ENCODE results near the gene SYK.
"Not testable (repeated sequence)": the region's sequence is repeated elsewhere in the genome, so short reads cannot be mapped to it uniquely, and the experiment has no call there.

SYK gene

DNA sequence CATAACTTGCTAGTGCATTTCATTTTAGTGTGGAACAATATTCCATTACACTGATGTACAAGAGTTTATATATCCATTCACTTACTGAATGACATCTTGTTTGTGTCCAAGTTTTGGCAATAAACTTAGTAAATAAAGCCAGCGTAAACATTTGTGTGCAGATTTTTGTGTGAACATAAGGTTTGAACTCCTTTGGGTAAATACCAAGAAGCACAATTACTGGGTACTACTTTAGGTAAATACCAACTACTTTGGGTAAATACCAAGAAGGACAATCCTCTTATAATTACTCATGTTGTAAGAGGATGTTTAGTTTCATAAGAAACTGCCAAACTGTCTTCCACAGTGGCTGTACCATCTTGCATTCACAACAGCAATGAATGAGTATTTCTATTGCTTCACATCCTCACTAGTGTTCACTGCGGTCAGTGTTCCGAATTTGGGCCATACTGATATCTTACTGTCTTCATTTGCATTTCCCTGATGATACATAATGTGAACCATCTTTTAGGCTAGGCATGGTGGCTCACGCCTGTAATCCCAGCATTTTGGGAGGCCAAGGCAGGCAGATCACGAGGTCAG, 2.3 kb upstream of the SYK start:
- FAIRE-seq, result no peak

DNA sequence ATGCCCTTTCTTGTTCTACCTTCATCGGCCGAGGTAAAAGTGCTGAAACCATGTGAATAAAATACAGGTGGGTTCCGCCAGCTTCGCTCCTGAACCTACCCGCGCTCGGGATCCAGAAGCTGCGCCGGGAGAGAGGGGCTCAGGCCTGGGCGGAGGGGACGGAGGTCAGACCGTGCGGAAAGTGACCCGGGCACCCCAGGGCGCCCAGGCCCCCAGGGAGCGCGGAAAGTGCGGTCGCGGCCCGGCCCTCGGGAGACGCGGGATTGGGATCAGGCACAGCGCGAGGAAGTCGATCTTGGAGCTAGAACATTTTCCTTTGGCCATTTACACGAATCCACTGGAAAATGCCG, 329 bp downstream of the SYK start:
- FAIRE-seq, result no peak

DNA sequence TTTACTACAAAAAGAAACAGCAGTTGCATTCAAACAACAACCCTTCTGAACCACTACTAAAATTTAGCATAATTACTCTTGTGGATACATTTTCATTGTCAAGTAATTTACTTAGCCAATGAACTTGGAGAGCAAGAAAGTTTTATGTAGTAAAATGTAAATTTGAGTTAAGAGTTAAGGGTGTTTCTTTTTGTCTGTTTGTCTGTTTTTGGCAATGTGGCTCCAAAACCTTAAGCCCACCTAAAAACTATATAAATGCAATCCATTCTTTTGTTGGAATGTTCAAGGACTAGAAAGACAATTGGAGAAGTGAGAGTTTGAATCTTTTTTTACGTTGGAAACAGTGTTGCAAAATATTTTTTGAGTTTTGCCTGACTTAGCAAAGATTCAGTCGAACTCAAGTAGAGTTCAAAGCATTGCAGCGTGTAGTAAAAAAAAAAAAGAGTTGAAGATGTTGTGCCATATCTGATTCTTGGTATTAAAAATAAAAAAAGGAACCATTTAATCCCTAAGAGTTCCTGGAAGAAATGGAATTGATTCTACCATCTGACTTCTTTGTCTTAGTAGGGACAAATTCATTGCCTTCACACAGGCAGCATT, 867 bp downstream of the SYK start:
- FAIRE-seq, result peak; percentile 41

DNA sequence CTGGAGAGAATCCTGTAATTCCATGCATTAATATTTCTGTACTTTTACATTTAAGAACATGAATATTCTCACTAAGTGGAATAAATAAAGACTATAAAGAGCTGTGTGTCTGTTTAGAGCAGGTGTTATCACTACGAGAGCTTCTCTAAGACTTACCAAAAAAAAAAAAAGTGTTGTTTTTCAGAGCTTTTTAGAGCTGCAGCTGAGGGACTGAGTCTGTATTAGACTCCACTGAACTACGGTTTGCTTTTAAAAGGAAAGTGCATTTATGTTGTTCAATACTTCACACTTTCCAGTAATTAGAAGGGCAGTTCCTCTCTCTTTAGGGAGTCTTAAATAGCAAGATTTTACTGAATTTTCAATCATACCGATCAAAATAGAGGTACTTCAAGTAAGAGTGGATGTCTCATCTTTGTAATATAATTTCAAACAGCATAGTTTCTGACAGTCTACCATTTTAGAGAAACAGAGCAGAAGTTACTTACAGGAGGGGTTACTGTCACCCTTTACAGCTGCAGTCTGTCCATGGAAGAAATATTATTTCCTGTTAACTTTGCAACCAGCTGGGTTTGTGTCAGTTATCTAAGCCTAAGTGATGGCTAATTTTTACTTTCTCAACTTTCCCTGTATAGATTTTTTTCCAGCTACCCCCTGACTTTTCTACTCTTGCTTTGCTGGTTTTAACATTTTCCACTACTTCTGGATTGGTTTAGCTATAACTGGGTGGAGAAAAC, 2.4 kb downstream of the SYK start:
- no peak for FAIRE-seq

DNA sequence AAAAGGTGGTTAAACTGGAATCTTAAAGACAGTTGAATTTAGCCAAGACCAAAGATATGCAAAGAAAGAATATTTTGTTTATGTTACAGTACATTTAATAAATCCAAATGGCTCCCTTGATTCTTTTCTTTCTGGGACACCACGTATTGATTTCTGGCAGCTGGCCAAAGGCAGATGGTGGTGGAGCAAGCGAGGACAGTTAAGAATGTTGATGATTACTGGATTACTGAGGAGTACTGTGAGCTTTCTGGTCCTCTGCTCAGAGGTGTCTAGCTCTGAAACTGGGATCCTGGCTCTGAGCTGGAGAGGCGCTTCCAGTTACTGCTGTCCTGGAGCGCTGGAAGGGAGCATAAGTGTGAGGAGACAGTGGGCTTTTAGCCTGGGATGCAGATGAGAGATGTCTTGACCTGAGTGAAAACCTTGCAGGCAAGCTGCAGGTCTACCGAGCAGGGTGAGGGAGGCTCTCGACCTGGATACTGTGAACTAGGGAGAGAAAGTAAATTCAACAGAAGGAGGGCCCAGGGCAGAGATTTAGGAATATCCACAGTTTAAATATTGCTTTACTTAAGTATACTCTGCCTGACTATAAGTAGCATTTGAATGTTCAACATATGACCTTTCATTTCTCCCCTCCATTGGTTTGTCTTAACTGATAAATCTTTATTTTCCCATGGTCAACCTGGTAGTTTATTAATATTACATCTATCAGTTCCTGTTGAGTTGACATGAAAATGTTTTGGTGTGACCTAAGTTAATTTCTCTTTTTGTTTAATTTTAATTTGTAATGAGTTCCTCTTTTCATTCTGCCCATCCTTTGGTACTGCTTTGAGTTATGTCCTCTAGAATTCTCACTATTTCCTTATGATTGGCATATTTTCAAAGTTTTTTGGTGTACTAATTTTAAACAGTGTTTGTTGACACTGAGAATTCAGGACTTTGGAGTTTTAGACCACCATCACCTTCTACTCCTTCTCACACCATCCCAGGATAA, 3.7 kb downstream of the SYK start:
- FAIRE-seq, result peak; percentile 5

DNA sequence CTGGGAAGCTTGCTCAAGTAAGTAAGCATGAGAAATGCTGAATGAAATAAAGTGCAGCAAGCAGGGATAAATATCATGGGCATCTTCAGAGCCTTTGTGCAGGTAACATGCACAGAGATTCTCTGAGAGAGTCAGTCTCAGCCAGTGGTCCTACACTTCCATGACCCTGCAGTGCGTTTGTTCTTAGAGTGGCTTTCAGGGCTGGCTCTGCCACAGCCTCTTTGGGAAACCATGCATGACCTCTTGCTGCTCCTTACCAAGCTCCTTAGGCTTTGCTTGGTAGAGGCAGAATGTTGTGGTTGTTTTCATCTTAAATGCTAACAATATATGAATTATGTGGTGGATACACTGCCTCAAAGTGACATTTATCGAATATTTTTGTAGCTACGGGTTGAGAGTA, 5.4 kb downstream of the SYK start:
- FAIRE-seq, result no peak

DNA sequence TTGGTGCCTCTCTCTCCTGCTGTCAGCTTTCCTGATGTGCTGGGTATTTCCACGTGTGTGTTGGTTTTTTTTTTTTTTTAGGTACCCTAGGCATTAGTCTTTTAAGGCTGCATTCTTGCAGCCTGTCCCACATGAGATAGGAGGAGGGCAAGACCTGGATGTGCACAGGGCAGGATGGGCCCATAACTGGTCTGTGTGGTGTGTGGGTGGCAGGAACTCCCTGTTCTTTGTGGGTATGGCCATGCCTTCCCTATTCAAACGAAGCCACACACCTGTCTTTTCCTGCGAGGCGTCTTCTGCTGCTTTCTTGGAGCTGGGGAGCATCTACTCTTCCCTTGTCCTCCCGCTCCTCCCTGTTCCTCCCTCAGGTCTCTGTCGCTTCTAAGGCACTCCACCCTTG, 6.8 kb downstream of the SYK start:
- FAIRE-seq, result no peak

- no peak for FAIRE-seq
Measured at GRCh38 chr9:90808890-90809685, 7.5 kb downstream of the SYK start.

DNA sequence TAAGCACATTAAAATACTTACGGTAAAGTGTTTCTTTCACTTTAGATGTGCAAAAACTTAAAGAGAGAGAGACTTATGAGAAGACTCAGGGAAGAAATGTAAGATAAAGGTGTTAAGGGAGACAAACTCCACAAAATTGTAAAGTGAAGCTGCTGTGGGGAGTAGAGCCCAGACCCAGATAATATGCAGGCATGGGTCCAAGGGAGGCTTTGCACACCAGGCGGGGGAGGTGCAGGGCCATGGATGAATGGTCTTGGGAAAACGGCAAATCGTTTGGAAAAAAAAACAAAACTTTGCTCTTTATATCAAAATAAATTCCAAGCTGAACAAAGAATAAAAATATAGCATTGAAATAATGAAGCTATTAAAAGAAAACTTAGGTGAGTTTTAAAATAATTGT, 9.1 kb downstream of the SYK start:
- FAIRE-seq, result no peak

DNA sequence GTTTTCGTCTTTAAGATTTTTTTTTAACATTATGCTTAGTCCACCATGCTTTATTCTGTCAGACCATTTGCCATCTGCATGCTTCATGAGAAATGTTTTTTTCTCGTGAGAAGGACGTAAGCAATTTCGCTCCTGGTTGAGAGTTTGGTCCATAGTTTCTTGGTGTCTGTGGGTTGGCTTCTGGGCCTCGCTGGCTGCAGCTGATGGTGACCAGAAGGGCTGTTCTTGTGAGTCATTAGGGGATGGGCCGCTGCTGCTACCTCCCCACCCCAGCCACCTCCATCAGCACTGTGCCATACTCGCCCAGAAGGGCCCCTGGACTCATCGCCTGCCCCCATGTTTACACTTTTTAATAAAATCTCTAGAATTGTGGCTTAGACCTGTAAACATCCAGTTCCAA, 11.4 kb downstream of the SYK start:
- FAIRE-seq, result no peak

- no peak for FAIRE-seq
Measured at GRCh38 chr9:90813523-90813922, 11.9 kb downstream of the SYK start.

GRCh38 chr9:90814355-90814754, 12.7 kb downstream of the SYK start:
- FAIRE-seq, result no peak

- FAIRE-seq, result no peak
Measured at GRCh38 chr9:90815183-90815943, 13.7 kb downstream of the SYK start.

- no peak for FAIRE-seq
Measured at GRCh38 chr9:90815944-90816357, 14.3 kb downstream of the SYK start.

- no peak for FAIRE-seq
Measured at GRCh38 chr9:90816690-90817089, 15.1 kb downstream of the SYK start.

- FAIRE-seq, result no peak
Measured at GRCh38 chr9:90818279-90818678, 16.7 kb downstream of the SYK start.

DNA sequence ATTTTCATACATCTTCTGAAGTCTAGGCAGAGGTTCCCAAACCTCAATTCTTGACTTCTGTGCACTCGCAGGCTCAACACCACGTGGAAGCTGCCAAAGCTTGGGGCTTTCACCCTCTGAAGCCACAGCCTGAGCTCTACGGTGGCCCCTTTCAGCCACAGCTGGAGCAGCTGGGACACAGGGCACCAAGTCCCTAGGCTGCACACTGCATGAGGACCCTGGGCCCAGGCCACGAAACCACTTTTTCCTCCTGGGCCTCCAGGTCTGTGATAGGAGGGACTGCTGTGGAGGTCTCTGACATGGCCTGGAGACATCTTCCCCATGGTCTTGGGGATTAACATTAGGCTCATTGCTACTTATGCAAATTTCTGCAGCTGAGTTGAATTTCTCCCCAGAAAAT, 18.8 kb downstream of the SYK start:
- FAIRE-seq, result not testable (repeated sequence)

- not testable (repeated sequence) for FAIRE-seq
Measured at GRCh38 chr9:90821236-90821635, 19.6 kb downstream of the SYK start.

DNA sequence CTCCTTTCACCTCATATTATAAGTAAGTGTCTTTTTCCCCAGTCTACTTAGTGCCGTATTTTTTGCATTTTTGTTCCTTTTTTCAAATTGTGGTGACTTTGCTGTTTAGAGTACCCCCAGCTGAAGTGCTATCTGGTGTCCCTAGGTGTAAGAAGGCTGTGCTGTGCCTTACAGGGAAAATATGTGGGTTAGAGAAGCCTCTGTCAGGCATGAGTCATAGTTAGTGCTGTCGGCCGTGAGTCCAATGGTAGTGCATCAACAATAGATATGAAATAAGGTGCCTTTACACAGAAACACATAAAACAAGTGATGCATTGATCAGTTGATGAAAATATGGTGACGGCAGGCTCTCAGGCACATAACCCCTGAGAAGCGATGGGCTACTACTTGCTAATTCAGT, 20.1 kb downstream of the SYK start:
- FAIRE-seq, result no peak

DNA sequence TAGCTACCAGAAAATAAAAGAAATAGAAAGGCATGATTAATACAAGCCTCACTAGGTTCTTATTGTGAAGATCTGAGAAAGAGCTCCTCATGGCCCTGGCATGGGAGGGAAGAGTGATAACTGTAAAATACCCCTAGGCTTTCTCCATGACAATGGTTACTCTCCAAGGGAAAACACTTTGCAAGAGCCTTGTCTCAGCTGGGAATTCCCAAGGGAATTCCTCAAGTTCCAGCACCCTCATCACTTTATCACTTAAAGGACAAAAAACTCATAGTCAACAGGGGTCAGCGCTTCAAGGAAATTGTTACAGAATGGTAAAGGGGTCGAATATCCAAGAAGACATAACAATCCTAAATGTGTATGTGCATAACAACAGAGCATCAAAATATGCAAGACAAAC, 21.2 kb downstream of the SYK start:
- no peak for FAIRE-seq

DNA sequence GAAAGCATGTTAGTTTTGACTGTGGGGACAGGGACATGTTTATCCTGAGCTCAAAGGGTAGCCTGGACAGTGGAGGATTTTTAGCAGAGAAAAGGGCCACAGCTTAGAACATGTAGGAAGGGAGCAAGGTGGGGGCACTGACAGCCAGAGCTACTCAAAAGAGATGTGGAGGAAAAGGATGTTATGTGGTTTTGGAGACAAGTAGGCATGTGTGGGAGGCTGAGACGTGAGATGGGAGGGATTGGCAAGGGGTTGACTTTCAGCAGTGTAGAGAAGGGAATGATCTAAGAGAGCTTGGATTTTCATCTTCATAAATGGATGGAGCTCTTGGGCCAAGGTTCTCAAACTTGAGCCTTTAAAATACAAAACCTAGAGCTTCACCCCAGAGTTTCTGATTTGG, 24.0 kb downstream of the SYK start:
- FAIRE-seq, result no peak
